NCI-H446 (cell line): ENCODE results near the gene HHAT.

Experiments used
- DNase-seq, 2 experiments: peaks; one replicate each; lab custom pipeline; 2025; lab: John Stamatoyannopoulos, UW

The HHAT gene

GRCh38 chr1:210359255-210359654 is 30.6 kb downstream of the HHAT start:
- no peak for DNase-seq

- peak; percentile 41 to 68 for DNase-seq
Measured at GRCh38 chr1:210360852-210361477, 32.3 kb downstream of the HHAT start.

- no peak for DNase-seq
Measured at GRCh38 chr1:210361665-210362064, 33.0 kb downstream of the HHAT start.

GRCh38 chr1:210362526-210362925 is 33.8 kb downstream of the HHAT start:
- no peak for DNase-seq

- DNase-seq, result no peak
Measured at GRCh38 chr1:210363119-210363518, 34.4 kb downstream of the HHAT start.

GRCh38 chr1:210364479-210364878 is 35.8 kb downstream of the HHAT start:
- no peak for DNase-seq

- no peak for DNase-seq
Measured at GRCh38 chr1:210366767-210367166, 38.1 kb downstream of the HHAT start.

- no peak for DNase-seq
Measured at GRCh38 chr1:210367566-210367965, 38.9 kb downstream of the HHAT start.

- DNase-seq, result peak in 1 of 2 experiments; percentile 45
Measured at GRCh38 chr1:210369425-210369824, 40.7 kb downstream of the HHAT start.

- no peak for DNase-seq
Measured at GRCh38 chr1:210371916-210372315, 43.2 kb downstream of the HHAT start.

- DNase-seq, result no peak
Measured at GRCh38 chr1:210372491-210372890, 43.8 kb downstream of the HHAT start.

- no peak for DNase-seq
Measured at GRCh38 chr1:210372931-210373627, 44.4 kb downstream of the HHAT start.

GRCh38 chr1:210373628-210373877 is 44.9 kb downstream of the HHAT start:
- DNase-seq, result peak; percentile 51 to 71

GRCh38 chr1:210373878-210374599 is 45.3 kb downstream of the HHAT start:
- peak; percentile 51 to 82 for DNase-seq

GRCh38 chr1:210374600-210374953 is 45.9 kb downstream of the HHAT start:
- DNase-seq, result no peak

GRCh38 chr1:210376836-210377372 is 48.2 kb downstream of the HHAT start:
- DNase-seq, result no peak

- DNase-seq, result no peak
Measured at GRCh38 chr1:210377731-210378333, 49.1 kb downstream of the HHAT start.

- no peak for DNase-seq
Measured at GRCh38 chr1:210378736-210379135, 50.0 kb downstream of the HHAT start.

- DNase-seq, result no peak
Measured at GRCh38 chr1:210381934-210382333, 53.2 kb downstream of the HHAT start.

GRCh38 chr1:210384625-210385024 is 55.9 kb downstream of the HHAT start:
- no peak for DNase-seq

GRCh38 chr1:210385228-210385627 is 56.5 kb downstream of the HHAT start:
- DNase-seq, result no peak

- DNase-seq, result peak; percentile 10 to 47
Measured at GRCh38 chr1:210394281-210394821, 65.6 kb downstream of the HHAT start.

- no peak for DNase-seq
Measured at GRCh38 chr1:210396541-210396940, 67.8 kb downstream of the HHAT start.
